ENCODE results near the gene ARIH1.

The ARIH1 gene

DNA sequence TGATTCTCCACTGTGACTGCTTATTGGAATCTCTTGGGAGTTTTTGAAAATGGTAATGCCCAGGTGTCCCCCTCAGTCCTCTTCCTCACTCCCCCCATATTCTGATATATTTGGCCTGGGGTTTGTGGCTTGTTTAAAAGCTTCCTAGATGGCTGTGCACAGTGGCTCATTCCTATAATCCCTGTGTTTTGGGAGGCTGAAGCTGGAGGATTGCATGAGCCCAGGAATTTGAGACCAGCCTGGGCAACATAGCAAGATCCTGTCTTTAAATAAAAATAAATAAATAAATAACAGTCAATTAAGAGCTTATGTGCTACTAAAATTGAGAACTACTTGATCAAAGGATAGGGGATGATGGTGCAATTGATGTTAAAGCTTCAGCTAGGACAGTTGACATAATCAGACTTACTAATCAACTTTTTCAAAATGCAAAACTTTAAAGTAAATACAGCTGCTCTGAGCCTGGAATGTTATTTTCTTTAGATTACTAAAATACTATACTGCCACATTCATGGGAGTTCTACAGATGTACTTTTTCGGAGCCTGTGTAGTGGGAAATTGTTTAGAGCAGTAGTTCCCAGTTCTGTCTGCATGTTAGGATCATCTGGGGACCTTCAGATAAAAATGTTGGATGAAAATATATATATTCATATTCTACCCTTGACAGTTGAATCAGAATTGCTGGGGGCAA, 33.4 kb downstream of the ARIH1 start:
- DNase-seq (ENCODE audit: low read depth): no peak
- TF ChIP-seq, protein P1, sequence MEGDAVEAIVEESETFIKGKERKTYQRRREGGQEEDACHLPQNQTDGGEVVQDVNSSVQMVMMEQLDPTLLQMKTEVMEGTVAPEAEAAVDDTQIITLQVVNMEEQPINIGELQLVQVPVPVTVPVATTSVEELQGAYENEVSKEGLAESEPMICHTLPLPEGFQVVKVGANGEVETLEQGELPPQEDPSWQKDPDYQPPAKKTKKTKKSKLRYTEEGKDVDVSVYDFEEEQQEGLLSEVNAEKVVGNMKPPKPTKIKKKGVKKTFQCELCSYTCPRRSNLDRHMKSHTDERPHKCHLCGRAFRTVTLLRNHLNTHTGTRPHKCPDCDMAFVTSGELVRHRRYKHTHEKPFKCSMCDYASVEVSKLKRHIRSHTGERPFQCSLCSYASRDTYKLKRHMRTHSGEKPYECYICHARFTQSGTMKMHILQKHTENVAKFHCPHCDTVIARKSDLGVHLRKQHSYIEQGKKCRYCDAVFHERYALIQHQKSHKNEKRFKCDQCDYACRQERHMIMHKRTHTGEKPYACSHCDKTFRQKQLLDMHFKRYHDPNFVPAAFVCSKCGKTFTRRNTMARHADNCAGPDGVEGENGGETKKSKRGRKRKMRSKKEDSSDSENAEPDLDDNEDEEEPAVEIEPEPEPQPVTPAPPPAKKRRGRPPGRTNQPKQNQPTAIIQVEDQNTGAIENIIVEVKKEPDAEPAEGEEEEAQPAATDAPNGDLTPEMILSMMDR (IDR thresholded peaks at IDR 0.05; ENCODE audit: control insufficient read depth, extremely low read depth, insufficient read depth): no peak
- H3K4me3 ChIP-seq (ENCODE audit: low read depth, low read length): no peak overlapping the region

DNA sequence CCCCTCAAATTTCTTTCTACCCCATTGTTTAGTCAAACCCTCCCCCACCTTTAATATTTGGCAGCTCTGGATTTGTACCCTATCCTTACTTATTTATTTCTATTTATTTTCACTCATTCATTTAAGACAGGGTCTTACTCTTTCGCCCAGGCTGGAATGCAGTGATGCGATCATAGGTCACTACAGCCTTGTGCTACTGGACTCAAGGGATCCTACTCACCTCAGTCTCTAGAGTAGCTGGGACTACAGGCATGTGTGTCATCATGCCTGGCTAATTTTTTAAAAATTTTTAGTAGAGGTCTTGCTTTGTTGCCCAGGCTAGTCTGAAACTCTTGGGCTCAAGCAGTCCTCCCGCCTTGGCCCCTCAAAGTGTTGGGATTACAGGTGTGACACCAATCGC, 35.4 kb downstream of the ARIH1 start:
- H3K4me3 ChIP-seq (ENCODE audit: low read depth, low read length): no peak overlapping the region
- TF ChIP-seq, protein P1 (IDR thresholded peaks at IDR 0.05; ENCODE audit: control insufficient read depth, extremely low read depth, insufficient read depth): no peak
- no peak for DNase-seq (ENCODE audit: low read depth)

DNA sequence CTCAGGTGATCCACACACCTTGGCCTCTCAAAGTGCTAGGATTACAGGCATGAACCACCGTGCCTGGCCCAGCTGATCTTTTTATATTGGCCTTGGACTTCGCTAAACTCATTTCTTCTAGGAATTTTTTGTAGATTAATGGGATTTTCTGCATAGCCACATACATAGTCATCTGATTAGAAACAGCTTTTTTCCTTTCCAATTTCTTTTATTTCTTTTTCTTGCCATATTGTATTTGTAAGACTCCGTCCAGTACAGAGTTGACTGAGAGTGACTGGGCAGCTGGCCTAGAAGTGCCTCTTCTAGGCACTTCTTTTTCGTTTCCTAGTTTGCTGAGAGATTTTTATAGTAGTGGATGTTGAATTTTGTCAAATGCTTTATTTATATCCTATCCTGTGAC, 37.4 kb downstream of the ARIH1 start:
- no peak for DNase-seq (ENCODE audit: low read depth)
- no peak overlapping the region for H3K4me3 ChIP-seq (ENCODE audit: low read depth, low read length)
- TF ChIP-seq, protein P1 (IDR thresholded peaks at IDR 0.05; ENCODE audit: control insufficient read depth, extremely low read depth, insufficient read depth): no peak

GRCh38 chr15:72515591-72516389, 41.7 kb downstream of the ARIH1 start:
- H3K4me3 ChIP-seq (ENCODE audit: low read depth, low read length): no peak overlapping the region
- TF ChIP-seq, protein P1 (IDR thresholded peaks at IDR 0.05; ENCODE audit: control insufficient read depth, extremely low read depth, insufficient read depth): no peak
- no peak for DNase-seq (ENCODE audit: low read depth)

DNA sequence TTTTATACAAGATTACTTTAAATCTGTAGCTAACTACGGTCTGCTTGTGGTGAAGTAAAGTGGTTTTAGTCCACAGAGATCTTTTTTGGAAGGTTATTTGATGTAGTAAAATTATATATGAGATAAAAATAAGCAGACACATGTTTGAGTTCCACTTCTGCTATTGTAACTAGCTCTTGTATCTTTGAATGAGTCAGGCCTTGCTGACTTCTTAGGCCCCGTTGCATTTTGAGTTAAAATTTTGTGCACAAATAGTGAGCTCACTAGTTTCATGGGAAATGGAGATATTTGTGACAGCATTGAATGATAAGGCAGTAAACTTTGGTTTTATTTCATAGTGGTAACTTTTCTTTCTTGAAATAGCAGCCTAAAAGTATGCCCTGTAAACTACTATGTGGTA, 42.6 kb downstream of the ARIH1 start:
- no peak overlapping the region for H3K4me3 ChIP-seq (ENCODE audit: low read depth, low read length)
- DNase-seq (ENCODE audit: low read depth): no peak
- TF ChIP-seq, protein P1 (IDR thresholded peaks at IDR 0.05; ENCODE audit: control insufficient read depth, extremely low read depth, insufficient read depth): no peak

GRCh38 chr15:72521682-72522081, 47.6 kb downstream of the ARIH1 start:
- DNase-seq (ENCODE audit: low read depth): no peak
- TF ChIP-seq, protein P1 (IDR thresholded peaks at IDR 0.05; ENCODE audit: control insufficient read depth, extremely low read depth, insufficient read depth): no peak
- no peak overlapping the region for H3K4me3 ChIP-seq (ENCODE audit: low read depth, low read length)

All from LNCaP clone FGC (cell line).